NCI-H2081 (cell line): ENCODE results near the gene C2CD2.
"Not testable (repeated sequence)": the region's sequence is repeated elsewhere in the genome, so short reads cannot be mapped to it uniquely, and the experiment has no call there.

Source experiments
- DNase-seq, 2 experiments: peaks; one replicate each; lab custom pipeline; 2025; lab: John Stamatoyannopoulos, UW

Gene C2CD2

GRCh38 chr21:41953831-41954653, at the start of gene C2CD2:
Gene C2CD2, minus strand, starts transcription at chr21:41954018. Its CDS starts 370 bp downstream, at chr21:41953648.
- peak; percentile 27 to 55 for DNase-seq

- no peak for DNase-seq
Measured at GRCh38 chr21:42003051-42003461, 49.2 kb upstream of the C2CD2 start.

GRCh38 chr21:42002421-42002958, 48.7 kb upstream of the C2CD2 start:
- no peak for DNase-seq

GRCh38 chr21:42001781-42002180, 48.0 kb upstream of the C2CD2 start:
- DNase-seq: no peak

- DNase-seq: no peak
Measured at GRCh38 chr21:42000908-42001307, 47.1 kb upstream of the C2CD2 start.

- DNase-seq: no peak
Measured at GRCh38 chr21:41997657-41998056, 43.8 kb upstream of the C2CD2 start.

- no peak for DNase-seq
Measured at GRCh38 chr21:41995577-41995976, 41.8 kb upstream of the C2CD2 start.

- not testable (repeated sequence) for DNase-seq
Measured at GRCh38 chr21:41994613-41995012, 40.8 kb upstream of the C2CD2 start.

- no peak for DNase-seq
Measured at GRCh38 chr21:41993744-41994143, 39.9 kb upstream of the C2CD2 start.

GRCh38 chr21:41992576-41992975, 38.8 kb upstream of the C2CD2 start:
- no peak for DNase-seq

- no peak for DNase-seq
Measured at GRCh38 chr21:41991659-41992058, 37.8 kb upstream of the C2CD2 start.

GRCh38 chr21:41989698-41990097, 35.9 kb upstream of the C2CD2 start:
- no peak for DNase-seq

GRCh38 chr21:41987310-41987709, 33.5 kb upstream of the C2CD2 start:
- DNase-seq: no peak

- DNase-seq: no peak
Measured at GRCh38 chr21:41985662-41986416, 32.0 kb upstream of the C2CD2 start.

GRCh38 chr21:41983229-41983628, 29.4 kb upstream of the C2CD2 start:
- no peak for DNase-seq

- no peak for DNase-seq
Measured at GRCh38 chr21:41980561-41980960, 26.7 kb upstream of the C2CD2 start.

- no peak for DNase-seq
Measured at GRCh38 chr21:41979751-41980369, 26.0 kb upstream of the C2CD2 start.

- no peak for DNase-seq
Measured at GRCh38 chr21:41979335-41979734, 25.5 kb upstream of the C2CD2 start.

GRCh38 chr21:41977034-41977950, 23.5 kb upstream of the C2CD2 start:
- DNase-seq: no peak

- DNase-seq: no peak
Measured at GRCh38 chr21:41976611-41977010, 22.8 kb upstream of the C2CD2 start.
